Suppressor macrophage treated with lipopolysaccharide for 1 hour (primary cell): ENCODE measurements around the gene SERTM2.

Experiments used
- DNase-seq, 3 donors: peaks; one replicate each; pipeline ENCODE4 v3.0.0-alpha.2; 2020 to 2022

The SERTM2 gene

DNA sequence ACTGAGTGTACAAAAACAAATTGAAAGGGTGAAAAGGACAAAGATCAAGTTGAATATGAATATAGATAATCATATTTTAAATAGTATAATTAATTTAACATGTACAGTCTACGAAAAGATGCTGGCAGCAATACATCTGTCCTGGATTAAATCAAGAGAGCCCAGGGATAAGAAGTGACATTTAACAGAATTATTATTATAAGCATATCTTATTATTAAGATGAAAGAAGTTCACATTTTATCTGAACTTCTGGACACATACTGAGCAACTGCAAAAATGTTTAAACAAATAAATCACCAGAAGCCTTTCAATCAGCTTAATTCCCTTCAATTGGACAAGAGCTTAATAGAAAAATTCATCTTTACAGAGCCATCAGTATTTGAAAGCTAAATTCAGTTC lies 50.4 kb downstream of the SERTM2 start:
- no peak for DNase-seq

DNA sequence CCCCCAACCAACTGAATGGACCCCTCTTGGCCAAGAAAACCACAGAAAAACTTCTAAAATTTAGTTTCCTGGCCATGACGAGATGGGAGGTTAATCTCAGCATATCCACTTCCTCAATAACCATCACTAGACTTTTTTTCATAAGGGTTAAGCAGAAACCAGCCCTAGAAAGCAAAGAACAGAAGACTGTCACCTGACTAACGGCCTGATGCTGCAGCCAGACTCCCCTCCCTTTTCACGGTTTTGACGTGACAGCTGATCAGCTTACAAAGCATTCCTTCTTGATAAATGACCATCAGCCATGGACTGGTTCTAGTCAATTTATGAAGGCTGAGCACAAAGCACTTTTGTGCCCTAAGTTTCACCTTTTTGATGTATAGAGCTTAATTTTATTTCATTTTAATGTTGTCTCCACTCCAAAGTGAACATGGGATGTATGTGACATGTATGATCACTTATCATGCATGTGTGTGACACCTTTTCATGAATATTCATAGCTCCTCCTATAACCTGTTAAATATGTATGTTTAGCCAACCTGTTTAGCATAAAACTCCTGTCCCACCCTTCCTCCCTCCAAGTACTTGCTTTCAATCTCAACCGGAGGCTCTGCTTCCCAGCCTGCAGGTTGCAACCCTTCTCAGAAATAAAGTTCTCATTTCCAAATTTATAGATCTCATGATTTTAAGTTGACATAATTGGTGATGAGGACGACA lies 56.3 kb downstream of the SERTM2 start:
- DNase-seq, result peak in 2 of 3 donors; percentile 0 to 1

DNA sequence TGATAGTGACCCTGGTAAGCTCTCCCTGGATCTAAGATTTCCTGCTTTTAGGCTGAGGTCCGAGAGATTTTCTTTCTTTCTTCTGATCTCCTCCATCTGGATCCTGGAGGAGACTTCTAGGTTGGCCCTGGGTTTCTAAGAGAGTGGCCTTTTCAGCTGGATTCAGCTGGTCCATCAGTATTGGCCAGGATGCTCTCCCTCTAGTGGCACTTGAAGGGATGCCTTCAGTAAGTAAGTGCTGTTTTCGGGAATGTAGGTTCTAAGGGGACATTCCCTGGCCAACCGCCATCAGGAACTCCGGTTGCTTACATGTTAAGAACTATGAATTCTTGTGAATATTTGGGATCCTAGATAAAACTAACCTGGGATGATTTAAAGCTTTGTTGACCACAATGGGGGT lies 56.9 kb downstream of the SERTM2 start:
- peak in 2 of 3 donors; percentile 2 to 5 for DNase-seq

DNA sequence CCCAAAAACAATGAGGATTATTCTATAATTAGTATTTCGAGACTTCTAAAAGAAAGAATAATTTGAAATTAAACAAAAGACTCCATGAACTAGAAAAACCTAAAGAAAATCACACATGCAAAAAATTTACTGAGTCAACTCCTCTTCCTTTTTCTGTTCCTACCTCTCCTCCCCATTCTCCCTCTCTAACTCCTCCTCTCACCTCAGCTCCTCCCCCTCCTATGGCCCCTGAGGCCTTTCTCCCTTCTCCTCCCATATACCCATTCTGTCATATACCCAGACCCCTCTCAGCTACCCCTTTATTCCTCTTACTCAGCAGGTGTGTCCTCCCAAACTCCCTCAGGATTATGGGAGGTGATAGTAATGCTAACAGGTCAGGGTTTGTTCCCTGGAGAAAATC lies 57.4 kb downstream of the SERTM2 start:
- DNase-seq, result no peak
